ENCODE results near the gene ALB.

DNA sequence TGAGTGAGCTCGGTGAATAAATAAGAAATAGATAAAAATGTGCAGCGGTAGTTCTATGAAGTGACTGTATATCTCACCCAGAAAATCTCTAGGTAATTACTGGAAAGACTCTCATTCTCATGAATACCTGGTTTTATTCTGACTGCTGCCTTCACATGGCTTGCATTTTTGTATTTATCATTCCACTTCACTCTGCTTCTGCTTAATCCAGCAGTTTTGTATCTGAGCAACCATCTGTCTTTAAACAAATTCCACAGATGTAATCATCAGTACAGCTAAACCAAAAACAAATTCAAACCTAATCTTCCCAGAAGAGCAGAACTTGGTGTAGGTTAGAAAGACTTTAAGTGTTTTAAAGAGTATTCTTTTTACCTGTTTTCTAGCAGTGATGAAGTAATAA lies 11.2 kb upstream of the ALB start:
- TF ChIP-seq, protein P1, sequence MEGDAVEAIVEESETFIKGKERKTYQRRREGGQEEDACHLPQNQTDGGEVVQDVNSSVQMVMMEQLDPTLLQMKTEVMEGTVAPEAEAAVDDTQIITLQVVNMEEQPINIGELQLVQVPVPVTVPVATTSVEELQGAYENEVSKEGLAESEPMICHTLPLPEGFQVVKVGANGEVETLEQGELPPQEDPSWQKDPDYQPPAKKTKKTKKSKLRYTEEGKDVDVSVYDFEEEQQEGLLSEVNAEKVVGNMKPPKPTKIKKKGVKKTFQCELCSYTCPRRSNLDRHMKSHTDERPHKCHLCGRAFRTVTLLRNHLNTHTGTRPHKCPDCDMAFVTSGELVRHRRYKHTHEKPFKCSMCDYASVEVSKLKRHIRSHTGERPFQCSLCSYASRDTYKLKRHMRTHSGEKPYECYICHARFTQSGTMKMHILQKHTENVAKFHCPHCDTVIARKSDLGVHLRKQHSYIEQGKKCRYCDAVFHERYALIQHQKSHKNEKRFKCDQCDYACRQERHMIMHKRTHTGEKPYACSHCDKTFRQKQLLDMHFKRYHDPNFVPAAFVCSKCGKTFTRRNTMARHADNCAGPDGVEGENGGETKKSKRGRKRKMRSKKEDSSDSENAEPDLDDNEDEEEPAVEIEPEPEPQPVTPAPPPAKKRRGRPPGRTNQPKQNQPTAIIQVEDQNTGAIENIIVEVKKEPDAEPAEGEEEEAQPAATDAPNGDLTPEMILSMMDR (IDR thresholded peaks at IDR 0.05), result no peak
- TF ChIP-seq EP300 (IDR thresholded peaks at IDR 0.05), result no peak
